SKM-1 treated with dmso at 0.1 percent for 144 hours (cell line): ENCODE results near the gene ADGRV1.

Experiments
- DNase-seq: peaks from one replicate; lab custom pipeline; 2025; ENCODE audit not compliant: unreplicated experiment; lab: John Stamatoyannopoulos, UW

The ADGRV1 gene

GRCh38 chr5:90930756-90931431 lies 372.3 kb downstream of the ADGRV1 start:
- DNase-seq, result no peak

GRCh38 chr5:90932052-90932699 lies 373.6 kb downstream of the ADGRV1 start:
- peak; percentile 50 for DNase-seq

GRCh38 chr5:90933298-90933697 lies 374.7 kb downstream of the ADGRV1 start:
- no peak for DNase-seq

- no peak for DNase-seq
These were observed 375.6 kb downstream of the ADGRV1 start for GRCh38 chr5:90934091-90934719.

GRCh38 chr5:90934738-90935137 lies 376.1 kb downstream of the ADGRV1 start:
- DNase-seq, result no peak

- no peak for DNase-seq
These were observed 380.6 kb downstream of the ADGRV1 start for GRCh38 chr5:90939211-90939610.

GRCh38 chr5:90940227-90940995 lies 381.8 kb downstream of the ADGRV1 start:
- no peak for DNase-seq

GRCh38 chr5:90941002-90941720 lies 382.6 kb downstream of the ADGRV1 start:
- DNase-seq, result no peak

- DNase-seq, result no peak
These were observed 385.5 kb downstream of the ADGRV1 start for GRCh38 chr5:90944116-90944515.

- DNase-seq, result no peak
These were observed 389.1 kb downstream of the ADGRV1 start for GRCh38 chr5:90947667-90948066.

- DNase-seq, result no peak
These were observed 390.4 kb downstream of the ADGRV1 start for GRCh38 chr5:90948969-90949368.

- no peak for DNase-seq
These were observed 391.1 kb downstream of the ADGRV1 start for GRCh38 chr5:90949469-90950358.

GRCh38 chr5:90955001-90955635 lies 396.5 kb downstream of the ADGRV1 start:
- no peak for DNase-seq

- no peak for DNase-seq
These were observed 398.0 kb downstream of the ADGRV1 start for GRCh38 chr5:90956511-90957097.

- DNase-seq, result no peak
These were observed 399.3 kb downstream of the ADGRV1 start for GRCh38 chr5:90957906-90958305.

- no peak for DNase-seq
These were observed 400.7 kb downstream of the ADGRV1 start for GRCh38 chr5:90959262-90959661.

GRCh38 chr5:90962481-90962880 lies 403.9 kb downstream of the ADGRV1 start:
- DNase-seq, result no peak

GRCh38 chr5:90965110-90965685 lies 406.6 kb downstream of the ADGRV1 start:
- no peak for DNase-seq

- no peak for DNase-seq
These were observed 408.8 kb downstream of the ADGRV1 start for GRCh38 chr5:90967443-90967842.
